GM19328 (cell line): Measurements from ENCODE around the gene CUL3.
"Not testable (repeated sequence)": the region's sequence is repeated elsewhere in the genome, so short reads cannot be mapped to it uniquely, and the experiment has no call there.

Experiments
- ATAC-seq: cut with Tn5 transposase; IDR thresholded peaks from one replicate; pipeline ENCODE4 v1.9.1; 2021; ENCODE audit warnings: mild to moderate bottlenecking, moderate library complexity; ENCODE audit not compliant: unreplicated experiment

CUL3 gene

GRCh38 chr2:224585211-224586088 is at the start of gene CUL3:
TSS of gene CUL3 (minus strand) at chr2:224585363. CDS start at chr2:224585009, 354 bp downstream.
- peak; percentile 69 for ATAC-seq

- no peak for ATAC-seq
These were observed 45.7 kb upstream of the CUL3 start for GRCh38 chr2:224630659-224631550.

GRCh38 chr2:224628416-224628815 is 43.3 kb upstream of the CUL3 start:
- no peak for ATAC-seq

- no peak for ATAC-seq
These were observed 41.6 kb upstream of the CUL3 start for GRCh38 chr2:224626735-224627134.

- no peak for ATAC-seq
These were observed 28.6 kb upstream of the CUL3 start for GRCh38 chr2:224613543-224614286.

GRCh38 chr2:224612578-224612977 is 27.4 kb upstream of the CUL3 start:
- no peak for ATAC-seq

- ATAC-seq: no peak
These were observed 26.8 kb upstream of the CUL3 start for GRCh38 chr2:224611938-224612337.

GRCh38 chr2:224608104-224608503 is 22.9 kb upstream of the CUL3 start:
- ATAC-seq: no peak

- not testable (repeated sequence) for ATAC-seq
These were observed 18.8 kb upstream of the CUL3 start for GRCh38 chr2:224603746-224604500.

- ATAC-seq: not testable (repeated sequence)
These were observed 17.7 kb upstream of the CUL3 start for GRCh38 chr2:224602778-224603375.

GRCh38 chr2:224601923-224602322 is 16.8 kb upstream of the CUL3 start:
- no peak for ATAC-seq

- ATAC-seq: no peak
These were observed 13.5 kb upstream of the CUL3 start for GRCh38 chr2:224598678-224599077.

GRCh38 chr2:224596289-224596688 is 11.1 kb upstream of the CUL3 start:
- ATAC-seq: peak; percentile 50

- no peak for ATAC-seq
These were observed 10.4 kb upstream of the CUL3 start for GRCh38 chr2:224595518-224595917.

GRCh38 chr2:224594840-224595239 is 9.7 kb upstream of the CUL3 start:
- no peak for ATAC-seq

GRCh38 chr2:224591220-224591619 is 6.1 kb upstream of the CUL3 start:
- no peak for ATAC-seq

- ATAC-seq: no peak
These were observed 1.0 kb upstream of the CUL3 start for GRCh38 chr2:224586127-224586695.

- ATAC-seq: peak; percentile 24
These were observed 365 bp downstream of the CUL3 start for GRCh38 chr2:224584785-224585210.

- peak; percentile 0 for ATAC-seq
These were observed 915 bp downstream of the CUL3 start for GRCh38 chr2:224584111-224584784.
